Activated CD4-positive, CD25-positive, alpha-beta regulatory T cell treated with anti-CD3 and anti-CD28 coated beads, Interleukin-2, amount 50 U/mL, for 72 hours (primary cell): ENCODE measurements around the gene TTC3.
"Not testable (repeated sequence)": the region's sequence is repeated elsewhere in the genome, so short reads cannot be mapped to it uniquely, and the experiment has no call there.

Source experiments
- DNase-seq: peaks from one replicate; pipeline ENCODE4 v3.0.0; 2021

The TTC3 gene

DNA sequence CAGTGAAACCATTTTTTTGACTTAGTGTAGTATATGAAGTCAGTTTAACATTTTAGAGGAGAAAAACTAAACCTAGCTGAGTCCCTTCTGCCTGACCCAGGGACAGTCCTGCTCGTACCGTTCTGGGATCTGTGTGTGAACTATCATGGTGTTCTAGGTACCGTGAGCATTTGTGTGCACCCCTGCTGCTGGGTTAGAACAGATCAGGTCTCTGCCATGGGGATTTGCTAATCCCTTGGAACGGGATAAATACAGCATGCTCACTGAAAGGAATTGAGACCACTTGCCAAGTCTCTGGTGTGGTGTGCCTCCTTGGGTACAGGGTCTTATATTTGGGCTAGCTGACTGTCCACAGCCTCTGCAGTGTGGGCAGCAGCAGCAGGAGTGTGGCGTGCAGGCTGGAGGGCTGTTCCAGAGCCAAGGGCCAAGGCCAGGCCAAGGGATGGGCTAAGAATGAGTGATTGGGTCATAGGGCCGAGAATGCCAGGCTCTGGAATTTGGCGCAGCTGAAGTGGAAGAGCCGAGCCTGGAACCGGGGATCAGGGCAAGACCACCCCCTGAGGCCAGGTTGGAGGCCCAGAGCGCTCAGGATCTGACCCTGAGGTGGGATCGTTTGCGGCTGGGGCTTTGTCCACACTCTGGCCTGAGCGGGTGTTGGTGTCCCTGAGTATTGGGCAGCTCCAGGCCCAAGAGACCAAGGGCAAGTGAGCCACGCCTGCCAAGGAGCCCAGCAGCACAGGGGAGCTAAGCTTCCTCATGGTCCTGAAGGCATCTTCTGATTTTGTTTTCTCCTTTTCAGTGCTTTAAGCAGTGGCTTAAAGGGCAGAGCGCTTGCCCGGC, 127.8 kb downstream of the TTC3 start:
- DNase-seq, result no peak

DNA sequence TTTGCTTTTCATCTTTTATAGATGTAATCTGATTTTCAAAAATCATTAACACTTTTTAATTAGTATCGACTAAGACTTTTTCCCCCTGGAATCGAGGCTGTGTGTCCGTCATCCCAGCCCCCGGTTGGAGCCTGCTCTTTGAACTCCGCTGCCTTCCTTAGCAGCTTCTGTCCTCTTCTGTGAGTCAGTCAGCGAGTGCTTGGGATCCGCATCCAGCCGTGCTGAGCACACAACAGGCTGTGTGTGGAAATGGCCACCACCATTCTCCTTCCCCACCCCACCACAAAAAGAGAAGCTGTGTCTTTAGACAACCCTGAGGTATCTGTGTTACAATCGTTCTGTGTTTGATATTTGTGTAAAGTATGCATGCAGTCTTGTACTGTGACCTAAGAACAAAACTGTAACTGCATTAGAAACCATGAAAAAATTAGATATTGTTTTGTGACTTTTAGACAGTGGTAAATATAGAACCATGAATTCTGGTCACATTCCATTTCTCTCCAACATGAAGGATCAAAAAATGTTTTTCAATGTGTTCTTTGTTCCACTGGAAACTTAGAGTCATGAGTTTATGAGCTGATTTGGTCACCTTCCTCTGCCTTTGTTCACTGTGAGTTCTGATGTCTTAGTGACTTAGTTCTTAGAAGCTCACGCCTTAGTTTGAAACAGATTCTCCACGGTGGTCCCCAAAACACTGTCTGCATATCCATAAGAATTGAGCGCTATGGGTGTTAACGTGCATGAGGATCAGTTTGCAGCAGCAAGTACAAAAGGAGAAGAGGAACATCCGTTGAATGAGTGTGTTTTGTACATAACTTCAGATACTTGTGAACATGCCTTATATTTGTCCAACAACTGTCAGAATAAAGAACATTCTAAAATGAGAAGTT, 129.4 kb downstream of the TTC3 start:
- DNase-seq, result no peak

DNA sequence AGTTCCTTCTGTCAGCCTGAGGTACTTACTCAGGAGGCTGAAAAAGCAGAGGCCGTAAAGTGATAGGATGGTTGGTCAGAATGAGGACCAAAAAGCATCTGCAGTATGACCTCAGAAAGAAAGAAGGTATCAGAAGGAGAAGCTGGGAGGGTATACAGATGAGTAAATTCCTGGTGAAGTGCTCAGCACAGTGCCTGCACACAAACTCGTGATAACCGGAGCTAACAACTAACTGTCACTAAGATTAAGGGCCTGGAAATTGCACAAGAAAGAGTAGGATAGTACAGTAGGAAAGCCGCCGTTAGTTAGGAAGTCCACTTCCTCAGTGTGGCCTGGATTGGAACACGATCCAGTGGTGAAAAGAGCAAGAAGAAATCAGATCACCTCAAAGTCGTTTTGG, 131.5 kb downstream of the TTC3 start:
- DNase-seq, result no peak

DNA sequence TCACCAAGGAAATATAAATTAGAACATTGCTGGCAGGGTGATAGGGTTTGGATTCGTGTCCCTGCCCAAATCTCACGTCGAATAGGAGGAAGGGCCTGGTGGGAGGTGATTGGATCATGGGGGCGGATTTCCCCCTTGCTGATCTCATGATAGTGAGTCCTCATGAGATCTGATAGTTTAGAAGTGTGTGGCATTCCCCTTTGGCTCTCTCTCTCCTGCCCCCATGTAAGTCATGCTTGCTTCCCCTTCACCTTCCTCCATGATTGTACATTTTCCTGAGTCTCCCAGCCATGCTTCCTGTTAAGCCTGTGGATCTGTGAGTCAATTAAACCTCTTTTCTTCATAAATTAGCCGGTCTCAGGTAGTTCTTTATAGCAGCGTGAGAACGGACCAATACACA, 133.4 kb downstream of the TTC3 start:
- no peak for DNase-seq

DNA sequence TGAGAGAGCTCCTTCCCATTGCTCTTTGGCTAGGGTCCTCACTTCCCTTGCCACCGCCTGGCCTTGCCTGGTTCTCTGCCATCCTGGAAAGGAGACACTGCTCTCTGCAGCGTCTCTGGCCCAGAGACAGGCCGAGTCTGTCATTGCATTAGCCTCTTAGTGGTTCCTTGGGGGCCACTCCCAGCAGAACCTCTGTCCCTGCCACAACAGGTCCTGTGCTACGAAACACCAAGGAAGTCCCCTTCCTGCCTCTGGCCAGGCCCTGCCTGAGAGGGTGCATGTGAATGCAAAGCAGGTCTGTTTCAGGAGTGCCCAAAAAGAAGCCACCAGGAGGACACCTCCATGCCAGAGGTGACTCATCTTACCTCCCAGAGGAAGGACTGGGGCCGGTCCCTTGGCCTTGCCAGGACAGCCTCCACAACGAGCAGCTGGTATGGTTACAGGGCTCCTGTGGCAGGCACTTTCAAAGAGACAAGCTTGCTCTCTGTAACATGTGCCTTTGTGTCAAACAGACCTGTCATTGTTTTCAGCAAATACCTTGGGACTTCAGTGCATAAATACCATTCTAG, 134.5 kb downstream of the TTC3 start:
- no peak for DNase-seq

DNA sequence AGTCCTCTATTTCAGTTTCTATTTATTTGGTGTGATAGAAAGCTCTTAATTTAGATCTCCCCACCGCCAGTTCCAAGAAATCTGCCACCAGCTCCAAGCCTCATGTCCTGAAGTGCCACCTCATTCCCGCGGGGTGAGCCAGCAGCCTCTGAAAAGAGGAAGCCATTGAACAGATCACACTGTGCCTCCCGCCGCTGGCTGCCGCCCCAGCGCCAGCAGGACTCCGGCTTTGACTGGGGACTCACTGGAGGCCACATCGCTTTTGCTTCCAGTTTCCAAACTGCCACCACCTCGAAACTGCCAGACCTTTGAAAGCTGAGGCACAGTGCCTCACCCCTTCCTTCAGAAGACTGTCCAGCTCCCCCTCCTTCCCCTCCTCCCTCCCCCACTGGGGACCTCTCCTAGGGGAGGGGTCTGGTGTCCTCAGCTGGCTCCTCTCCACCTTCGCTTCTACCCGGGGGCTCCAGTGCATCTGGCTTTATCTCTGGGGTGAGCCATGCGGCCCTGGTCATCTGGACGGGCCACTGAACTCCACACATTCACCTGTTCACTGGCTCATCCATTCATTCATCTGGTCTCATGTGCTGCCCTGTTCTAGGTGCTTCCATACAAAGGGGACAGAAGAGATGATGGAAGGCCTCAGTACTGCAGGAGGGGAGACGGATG, 135.1 kb downstream of the TTC3 start:
- no peak for DNase-seq

DNA sequence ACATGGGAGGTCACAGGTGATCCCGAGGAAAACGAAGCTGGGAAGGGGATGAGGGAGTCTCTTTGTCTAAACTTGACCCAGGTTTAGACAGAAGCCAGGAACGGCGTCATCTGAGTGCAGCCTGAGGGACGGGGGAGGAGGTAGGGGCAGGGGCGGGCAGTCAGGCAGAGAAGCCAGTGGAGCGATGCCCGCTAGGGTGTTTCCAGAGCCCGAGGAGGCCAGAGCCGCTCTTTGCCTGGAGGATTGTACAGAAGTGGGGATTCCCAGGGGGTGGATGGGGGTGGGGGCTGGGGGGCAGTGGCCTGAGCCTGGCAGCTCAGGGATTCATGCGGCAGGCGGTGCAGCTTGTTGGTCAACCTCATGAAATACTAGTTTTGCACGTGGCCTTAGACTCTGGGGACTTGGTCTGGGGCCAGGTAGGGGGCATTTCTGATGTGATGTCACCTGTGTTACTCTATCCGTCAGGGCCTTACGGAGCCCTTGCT, 135.7 kb downstream of the TTC3 start:
- DNase-seq, result no peak

DNA sequence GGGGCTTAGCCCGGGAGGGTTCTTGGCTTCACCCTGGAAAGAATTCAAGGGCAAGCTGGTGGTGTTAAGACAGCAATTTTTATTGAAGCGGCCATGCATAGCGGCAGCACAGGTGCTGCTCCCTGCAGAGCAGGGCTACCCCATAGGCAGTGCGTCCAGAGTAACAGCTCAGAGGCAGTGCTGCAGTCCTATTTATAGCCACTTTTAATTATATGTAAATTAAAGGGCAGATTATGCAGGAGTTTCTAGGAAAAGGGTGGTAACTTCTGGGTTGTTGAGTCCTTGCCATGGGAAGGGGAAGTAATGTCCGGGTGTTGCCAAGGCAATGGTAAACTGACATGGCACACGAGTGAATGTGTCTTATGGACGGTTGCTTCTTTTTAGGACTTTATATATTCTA, 137.1 kb downstream of the TTC3 start:
- DNase-seq, result no peak

DNA sequence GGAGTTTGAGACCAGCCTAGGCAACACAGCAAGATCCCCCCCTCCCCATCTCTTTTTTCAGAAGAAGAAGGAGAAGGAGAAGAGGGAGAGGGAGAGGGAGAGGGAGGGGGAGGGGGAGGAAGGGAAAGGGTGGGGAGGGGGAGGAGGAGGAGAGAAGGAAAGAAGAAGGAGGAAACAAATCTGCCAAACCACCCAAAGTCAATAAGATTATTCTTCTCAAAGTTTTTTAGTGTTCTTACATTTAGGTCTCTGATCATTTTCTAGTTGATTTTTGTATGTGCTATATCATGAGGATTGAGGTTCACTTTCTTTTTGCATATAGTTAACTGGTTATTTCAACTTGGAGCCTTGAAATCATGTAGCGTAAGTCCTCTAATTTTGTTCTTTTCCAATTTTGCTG, 137.7 kb downstream of the TTC3 start:
- DNase-seq, result no peak

DNA sequence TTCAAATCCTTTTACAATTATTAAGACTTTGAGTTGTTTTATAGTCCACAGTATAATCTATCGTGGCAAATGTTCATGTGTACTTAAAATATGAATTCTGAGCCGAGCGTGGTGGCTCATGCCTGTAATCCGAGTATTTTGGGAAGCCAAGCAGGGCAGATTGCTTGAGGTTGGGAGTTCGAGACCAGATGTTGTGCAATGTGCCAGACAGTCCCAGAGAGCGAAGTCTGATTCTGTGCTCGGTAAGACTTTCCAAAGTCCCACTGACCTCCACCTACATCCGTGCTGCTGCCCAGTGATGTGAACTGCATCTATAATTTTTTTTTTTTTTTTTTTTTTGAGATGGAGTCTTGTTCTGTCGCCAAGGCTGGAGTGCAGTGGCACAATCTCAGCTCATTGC, 141.9 kb downstream of the TTC3 start:
- DNase-seq, result no peak

DNA sequence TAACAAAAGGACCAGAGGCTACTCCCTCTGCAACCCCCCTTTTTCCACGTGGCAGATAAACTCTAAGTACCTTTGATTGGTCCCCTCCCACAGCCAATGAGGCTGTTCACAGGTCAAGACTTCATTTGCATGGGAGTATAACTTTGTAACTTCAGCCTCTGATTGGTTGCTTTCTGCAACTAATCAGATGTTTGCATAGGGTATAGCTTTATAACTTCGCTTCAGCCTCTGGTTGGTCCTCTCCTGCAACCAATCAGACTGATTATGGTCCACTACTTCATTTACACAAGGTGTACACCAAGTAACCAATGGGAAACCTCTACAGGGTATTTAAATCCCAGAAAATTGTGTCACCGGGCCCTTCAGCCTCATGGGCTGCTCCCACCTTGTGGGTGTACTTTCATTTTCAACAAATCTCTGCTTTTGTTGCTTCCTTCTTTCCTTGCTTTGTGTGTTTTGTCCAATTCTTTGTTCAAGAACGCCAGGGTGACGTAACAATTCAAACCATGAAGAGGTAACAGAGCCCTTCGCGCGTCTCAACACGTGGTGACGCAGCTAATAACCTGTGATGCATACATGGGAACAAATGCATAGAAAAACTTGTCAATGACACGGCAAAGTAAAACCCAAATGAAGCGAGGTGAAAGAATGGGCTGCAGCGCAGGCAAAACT, 146.8 kb downstream of the TTC3 start:
- no peak for DNase-seq

DNA sequence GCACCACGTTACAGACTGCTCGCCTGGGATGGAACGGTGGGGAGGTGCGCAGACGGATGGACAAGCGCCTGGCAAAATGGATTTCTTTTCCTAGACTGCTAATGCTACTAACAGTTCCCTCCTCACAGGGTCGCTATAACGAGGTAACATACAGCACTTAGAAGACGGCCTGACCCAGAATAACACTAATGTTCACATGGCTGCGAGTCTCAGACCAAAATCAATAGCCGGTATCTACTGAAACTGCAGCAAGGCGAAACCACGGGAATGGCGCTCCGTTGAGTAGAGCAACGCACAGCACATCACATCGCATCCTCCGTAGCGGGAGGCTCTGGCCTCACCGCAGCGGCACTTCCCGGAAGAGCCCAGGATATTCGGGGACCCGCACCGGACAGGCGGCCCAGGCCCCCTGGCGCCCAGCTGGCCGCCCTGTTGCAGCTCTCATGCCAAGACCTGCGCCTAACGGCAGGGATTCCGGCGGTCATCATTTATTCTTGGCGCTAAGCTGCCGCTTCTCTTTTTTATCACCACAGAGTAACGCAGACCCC, 147.5 kb downstream of the TTC3 start:
- DNase-seq, result no peak

DNA sequence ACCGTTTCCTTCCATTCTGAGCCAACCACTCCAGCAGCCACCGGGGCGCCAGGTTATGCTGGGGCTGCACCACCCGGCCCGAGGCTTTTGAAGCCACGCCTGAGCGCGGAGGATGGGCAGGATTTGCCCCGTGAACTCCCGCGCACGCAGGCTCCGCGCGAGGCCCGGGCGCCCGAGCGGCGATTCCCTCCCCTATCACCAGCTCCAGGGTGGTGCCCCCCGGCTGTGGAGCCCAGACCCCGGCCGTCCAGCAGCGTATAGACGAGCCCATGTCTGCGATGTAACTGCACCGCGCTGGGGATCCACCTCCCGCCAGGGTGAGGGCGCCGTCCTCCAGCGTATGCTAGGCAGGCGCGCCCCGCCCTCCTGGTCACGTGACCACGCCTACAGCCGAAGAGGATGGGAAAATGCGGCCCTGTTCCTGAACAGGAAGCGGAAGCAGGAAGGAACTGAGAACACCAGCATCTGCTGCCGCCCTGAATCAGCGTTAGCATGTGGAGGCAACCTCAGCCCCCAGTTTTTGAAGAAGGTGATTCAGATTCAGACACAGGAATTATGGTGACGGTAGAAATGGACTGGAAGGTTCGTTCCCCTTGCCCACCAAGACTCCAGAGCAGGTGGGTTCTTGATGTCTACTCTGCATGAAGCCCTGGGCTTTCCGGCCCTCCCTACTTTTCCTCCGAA, 148.1 kb downstream of the TTC3 start:
- peak; percentile 93 for DNase-seq

DNA sequence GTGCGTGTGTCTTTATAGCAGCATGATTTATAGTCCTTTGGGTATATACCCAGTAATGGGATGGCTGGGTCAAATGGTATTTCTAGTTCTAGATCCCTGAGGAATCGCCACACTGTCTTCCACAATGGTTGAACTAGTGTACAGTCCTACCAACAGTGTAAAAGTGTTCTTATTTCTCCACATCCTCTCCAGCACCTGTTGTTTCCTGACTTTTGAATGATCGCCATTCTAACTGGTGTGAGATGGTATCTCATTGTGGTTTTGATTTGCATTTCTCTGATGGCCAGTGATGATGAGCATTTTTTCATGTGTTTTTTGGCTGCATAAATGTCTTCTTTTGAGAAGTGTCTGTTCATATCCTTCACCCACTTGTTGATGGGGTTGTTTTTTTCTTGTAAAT, 149.2 kb downstream of the TTC3 start:
- not testable (repeated sequence) for DNase-seq

DNA sequence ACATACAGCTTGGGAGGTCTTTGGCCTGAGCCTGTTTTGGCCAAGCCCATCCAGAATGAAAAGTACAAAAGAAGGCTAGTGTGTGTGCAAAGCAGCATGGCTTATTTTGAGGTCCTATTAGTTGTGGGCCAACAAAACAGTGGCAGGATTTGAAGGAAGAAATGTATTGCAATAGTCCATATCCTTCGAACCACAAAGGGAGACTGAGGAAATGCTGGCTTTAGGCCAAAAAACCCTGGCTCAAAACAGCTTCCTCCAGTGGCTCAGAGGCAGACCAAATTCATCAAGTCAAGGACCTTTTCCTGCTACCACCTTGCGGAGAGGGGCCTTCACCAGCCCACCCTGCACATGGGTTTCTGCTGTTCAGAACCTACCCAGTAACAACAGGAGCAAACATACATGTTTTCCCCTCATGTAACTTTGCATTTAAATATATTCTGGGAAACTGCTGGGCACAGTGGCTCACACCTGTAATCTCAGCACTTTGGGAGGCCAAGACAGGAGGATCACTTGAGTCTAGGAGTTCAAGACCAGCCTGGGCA, 150.8 kb downstream of the TTC3 start:
- DNase-seq, result no peak

DNA sequence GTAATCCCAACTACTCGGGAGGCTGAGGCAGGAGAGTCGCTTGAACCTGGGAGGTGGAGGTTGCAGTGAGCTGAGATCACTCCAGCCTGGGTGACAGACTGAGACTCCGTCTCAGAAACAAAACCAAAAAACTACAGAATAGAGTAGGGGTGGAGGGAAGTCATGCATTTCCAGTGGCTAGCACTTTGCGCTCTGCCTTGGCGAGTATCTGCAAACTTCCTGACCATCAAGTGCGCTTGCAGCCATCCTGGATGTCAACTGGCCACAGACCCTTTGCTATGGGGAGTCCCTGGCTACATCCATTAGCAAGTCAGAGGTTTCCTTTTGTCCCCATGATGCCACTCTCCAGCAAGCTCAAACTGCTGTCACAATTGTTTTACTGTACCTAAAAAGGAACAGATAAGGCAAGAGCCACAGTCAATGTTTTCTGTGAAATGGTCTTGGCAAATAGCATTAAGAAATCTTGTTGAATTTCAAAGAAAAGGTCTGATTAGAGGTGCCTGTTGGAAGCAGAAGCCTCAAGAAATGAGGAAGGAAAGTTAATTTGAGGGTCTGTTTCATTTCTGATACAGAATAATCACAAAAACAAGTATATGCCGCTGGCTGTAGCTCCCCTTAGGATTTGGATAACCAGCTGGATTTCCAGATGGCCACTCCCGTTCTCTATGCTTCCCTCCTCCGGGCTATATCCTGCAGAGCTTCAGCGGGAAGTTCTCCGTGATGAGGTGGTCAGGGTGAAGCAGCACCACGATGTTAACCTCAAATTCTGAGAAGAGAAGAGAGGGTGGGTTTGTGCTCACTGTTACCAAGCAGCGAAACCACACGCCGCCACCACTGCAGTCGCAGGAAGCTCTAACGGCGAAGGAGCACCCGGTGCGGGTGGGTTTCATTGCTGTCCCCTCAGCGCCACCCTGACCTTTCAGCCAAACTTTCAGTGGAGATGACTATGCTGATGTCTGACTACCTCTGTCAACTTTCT, 152.1 kb downstream of the TTC3 start:
- DNase-seq, result no peak

DNA sequence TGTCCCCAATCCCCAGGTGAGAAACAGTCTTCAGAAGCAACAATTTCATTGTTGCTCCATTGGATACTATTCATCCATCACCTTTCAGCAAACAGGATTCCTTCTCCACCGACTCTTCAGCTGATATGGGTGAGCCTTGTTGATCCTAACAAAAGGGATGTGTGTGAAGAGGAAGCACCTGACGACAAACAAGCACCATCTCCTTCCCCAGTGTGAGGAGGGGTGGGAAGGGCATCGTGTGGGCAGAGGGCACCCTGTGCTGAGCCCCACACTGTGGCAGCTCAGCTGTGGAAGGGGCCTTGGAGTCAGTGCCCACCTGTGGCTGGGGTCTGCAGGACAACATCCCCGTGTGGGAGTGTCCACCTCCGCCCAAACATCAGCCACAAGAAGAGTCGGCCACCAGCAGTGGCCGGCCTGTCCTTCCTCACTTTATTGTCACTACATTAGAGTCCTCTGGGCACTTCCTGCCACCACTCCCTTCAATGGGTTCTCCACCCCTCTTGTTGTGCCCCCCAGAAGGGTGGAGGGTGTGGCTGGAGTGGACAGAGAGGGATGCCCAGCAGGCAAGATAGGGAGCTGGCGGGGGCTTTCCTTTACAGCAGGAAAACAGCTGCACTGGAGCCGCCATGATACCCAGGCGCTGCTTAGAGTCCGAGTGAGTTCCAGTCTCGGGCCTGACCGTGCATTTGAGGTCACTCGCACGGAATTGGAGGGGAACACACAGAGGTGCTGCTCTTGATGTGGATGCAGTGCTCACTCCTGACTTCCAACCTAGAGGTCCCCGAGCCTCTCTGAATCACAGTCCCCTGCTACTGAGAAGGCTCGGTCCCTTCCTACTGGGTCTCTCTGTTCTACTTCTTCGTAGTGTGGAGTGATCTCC, 153.2 kb downstream of the TTC3 start:
- no peak for DNase-seq

DNA sequence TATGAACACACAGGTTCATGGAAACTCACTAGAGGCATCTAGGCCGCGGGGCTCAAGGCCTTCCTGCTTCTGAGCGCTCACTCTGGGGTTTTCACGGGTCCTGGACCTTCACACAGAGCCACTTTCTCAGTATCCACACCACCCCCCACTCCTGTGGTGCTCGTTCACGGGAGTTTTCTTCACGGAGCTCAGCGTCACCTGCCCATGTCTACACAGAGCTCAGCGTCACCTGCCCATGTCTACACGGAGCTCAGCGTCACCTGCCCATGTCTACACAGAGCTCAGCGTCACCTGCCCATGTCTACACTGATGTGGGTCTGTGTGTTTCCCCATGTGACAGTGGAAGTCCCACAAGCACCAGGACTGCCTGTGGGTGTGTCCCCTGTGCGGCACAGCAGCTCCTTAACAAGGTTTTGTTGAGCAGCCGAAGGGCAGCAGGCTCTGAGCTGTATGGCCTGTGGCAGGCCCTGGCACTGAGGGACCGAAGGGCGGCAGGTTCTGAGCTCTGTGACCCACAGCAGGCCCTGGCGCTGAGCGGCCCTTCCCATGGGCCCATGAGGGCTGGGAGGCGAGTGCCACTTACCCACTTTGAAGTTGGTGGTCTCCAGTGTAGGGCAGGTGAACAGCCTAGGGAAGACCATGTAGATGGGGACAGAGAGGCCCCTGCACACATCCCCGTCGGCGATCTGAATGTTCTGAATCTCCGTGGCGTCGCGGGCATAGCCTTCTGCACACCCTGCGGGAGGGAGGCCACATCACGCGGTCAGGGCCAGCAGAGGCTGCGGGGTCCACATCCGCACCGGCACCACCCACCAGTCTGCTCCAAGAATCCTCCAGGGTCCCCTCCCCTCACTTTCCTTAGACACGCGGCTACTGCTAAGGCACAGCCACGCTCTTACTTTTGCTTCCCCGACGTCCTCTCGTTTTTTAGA, 154.3 kb downstream of the TTC3 start:
- no peak for DNase-seq
